GM21619 (cell line): Measurements from ENCODE around the gene TSPAN9.

ENCODE experiments used
- ATAC-seq: cut with Tn5 transposase; IDR thresholded peaks from one replicate; pipeline ENCODE4 v1.9.1; 2021; ENCODE audit not compliant: unreplicated experiment

TSPAN9 gene

DNA sequence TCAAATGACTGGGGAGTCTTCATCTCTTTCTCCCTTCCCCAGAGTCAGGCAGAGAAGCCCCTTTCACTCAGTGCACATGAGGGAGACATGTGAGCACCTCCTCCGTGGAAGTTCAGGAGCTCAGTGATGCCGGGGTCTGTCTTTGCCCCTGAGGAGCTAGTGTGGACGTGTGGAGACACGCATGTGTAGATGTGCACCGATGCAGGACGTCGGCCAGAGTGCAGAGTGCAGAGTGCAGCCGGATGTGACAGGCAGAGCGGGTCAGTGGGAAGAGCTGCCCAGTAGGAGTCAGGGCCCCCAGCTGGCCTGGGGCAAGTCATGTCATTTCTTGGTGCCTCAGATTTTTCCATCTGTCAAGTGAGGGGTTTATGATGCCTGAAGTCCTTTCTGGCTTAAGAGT is 20.7 kb downstream of the TSPAN9 start:
- ATAC-seq, result no peak

- no peak for ATAC-seq
These were observed 21.3 kb downstream of the TSPAN9 start for GRCh38 chr12:3098436-3098835.

- no peak for ATAC-seq
These were observed 22.0 kb downstream of the TSPAN9 start for GRCh38 chr12:3099146-3099545.

DNA sequence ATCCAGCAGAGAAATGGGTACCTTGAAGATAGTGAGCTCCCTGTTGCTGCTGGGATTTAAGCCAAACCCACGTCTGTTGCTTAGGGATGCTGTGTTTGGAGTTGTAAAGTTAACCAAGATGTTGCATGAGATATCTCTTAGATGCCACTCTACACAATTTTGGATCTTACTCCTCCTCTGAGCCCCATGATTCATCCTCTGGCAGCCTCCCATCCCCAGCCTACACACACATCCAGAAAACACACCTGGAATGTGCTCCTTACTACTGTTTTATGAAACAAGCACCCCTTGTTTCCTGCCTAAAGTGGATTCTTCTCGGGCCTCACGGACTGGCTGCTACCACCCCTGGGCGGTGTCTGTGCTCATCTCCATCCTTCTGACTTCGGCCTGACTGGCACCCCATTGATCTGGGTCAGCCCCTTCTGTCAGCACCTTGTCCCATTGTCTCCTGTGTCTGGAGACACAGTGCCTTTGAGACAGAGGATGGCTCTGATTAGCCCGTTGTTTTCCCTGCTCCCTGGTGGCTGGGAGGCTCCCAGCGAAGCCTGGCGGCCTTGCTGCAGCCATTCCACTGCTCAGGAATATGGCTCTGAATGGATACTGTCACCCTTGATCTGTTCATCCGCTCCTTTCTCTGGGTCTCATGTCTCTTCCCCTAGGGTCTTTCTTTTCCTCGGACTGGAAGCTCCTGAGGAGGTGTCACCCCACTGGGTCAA is 24.3 kb downstream of the TSPAN9 start:
- no peak for ATAC-seq

- no peak for ATAC-seq
These were observed 25.7 kb downstream of the TSPAN9 start for GRCh38 chr12:3102771-3103410.

DNA sequence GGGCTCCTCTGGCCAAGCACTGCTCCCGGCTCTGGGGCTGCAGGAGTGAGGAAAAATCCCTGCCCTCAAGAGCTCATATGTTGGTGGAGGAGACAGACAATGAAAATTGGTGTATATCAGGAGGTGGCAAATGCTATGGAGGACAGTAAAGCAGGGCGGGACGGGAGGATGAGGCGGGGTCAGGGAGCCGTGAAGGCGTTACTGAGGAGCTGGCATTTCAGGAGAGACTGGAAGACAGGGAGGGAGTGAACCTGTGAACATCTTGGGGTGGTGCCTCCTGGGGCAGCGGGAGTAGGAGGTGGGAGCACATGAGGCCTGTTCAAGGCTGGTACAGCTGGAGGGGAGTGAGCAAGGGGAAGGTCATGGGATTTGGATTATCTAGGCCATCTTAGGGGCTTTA is 26.6 kb downstream of the TSPAN9 start:
- ATAC-seq, result no peak

GRCh38 chr12:3105690-3106479 is 28.7 kb downstream of the TSPAN9 start:
- no peak for ATAC-seq

DNA sequence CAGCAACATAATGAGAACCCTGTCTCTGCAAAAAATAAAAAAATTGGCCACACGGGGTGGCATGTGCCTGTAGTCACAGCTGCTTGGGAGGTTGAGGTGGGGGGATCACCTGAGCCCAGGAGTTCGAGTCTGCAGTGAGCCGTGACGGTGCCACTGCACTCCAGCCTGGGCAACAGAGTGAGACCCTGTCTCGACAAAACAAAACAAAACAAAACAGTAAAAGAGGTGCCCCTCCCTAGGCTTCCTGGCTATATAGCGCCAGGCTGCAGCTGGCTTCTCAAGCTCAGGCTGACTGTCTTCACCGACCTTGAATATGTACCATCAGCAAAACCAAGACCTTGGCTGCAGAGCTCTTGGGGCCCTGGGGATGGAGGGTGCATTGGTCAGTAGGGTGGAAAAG is 29.4 kb downstream of the TSPAN9 start:
- ATAC-seq, result no peak

DNA sequence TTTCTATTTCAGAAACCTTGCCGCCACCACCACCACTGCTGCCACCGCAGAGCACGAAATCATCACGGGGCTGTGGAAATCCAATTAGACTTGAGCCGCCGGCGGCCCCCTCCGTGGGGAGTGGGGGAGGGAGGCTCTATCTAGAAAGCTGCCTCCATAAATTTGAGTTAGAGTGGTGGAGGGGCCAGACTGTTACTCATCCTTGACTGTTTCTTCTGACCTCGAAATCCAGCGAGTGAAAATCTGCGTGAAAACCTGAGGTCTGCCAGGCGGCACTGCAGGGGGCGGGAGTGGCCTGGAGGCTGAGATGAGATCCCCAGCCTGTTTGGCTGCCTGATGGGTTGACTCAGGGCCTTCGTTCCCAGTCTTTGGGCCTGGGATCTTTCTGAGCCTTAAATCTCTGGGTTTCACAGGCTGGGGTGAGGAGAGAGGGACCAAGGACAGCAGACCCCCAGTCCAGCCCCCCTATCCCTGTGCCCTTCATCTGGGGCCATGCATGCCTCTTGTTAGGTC is 29.9 kb downstream of the TSPAN9 start:
- no peak for ATAC-seq

GRCh38 chr12:3107954-3108353 is 30.8 kb downstream of the TSPAN9 start:
- ATAC-seq, result no peak

GRCh38 chr12:3110578-3110977 is 33.4 kb downstream of the TSPAN9 start:
- no peak for ATAC-seq

GRCh38 chr12:3113671-3114325 is 36.6 kb downstream of the TSPAN9 start:
- no peak for ATAC-seq

DNA sequence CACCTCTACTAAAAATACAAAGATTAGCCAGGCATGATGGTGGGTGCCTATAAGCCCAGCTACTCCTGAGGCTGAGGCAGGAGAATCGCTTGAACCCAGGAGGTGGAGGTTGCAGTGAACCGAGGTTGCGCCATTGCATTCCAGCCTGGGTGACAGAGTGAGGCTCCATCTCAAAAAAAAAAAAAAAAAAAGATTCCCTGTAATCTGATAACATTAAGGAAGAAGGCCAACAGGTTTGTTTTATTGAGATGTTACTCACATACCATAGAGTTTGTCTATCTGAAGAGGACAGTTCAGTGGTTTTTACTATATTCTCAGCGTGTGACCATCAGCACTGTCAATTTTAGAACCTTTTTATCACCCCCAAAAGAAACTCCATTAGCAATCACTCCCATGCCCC is 37.5 kb downstream of the TSPAN9 start:
- no peak for ATAC-seq

GRCh38 chr12:3115078-3115477 is 37.9 kb downstream of the TSPAN9 start:
- no peak for ATAC-seq

GRCh38 chr12:3116106-3116844 is 39.1 kb downstream of the TSPAN9 start:
- no peak for ATAC-seq

DNA sequence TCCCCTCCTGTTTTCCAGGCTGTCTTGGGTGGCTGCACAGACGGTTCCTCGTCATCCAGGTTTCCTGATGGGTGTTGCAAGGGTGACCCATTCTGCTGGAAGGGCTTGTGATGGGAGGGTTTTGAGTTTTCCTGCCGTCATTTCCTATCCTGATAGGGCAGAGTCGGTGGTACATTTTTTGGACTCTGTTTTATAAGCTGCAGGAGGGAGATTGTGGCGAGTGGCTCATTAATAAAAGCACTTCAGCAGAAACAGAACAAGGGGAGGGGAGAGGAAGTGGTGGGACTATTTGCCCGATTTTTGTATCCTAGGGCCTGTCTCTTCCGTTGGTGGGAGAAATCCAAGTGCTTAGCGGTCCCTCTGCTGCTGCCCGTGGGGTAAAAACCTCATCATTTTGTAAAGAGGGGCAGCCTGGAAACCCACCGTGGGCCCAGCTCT is 40.0 kb downstream of the TSPAN9 start:
- ATAC-seq, result no peak

GRCh38 chr12:3117591-3118015 is 40.4 kb downstream of the TSPAN9 start:
- ATAC-seq, result no peak

DNA sequence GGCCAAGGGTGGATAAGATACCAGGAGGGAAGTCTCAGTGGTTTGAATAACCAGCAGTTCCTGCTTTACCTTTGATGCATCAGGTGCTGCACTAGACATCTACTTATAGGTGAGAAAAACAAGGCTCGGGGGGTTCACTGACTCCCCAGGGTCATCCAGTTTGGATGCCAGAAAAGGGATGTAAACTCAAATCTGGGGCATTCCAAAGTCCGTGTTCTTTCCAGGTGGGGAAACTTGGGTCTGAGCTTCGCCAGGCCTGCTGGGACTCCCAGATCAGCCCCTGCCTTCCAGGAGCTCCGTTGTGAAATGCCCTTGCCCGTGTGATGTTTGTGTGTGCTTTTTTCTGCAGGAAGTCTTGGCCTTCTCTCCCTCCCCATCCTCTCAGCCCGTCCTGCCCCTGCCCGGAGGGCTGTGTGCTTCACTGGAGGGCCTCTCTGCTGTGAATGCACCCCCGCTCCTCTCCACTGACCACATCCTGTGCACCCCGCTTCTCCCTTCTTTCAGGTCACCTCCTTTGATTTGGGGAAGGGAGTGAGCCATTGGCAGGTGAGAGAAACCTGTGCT is 42.1 kb downstream of the TSPAN9 start:
- no peak for ATAC-seq

- no peak for ATAC-seq
These were observed 42.8 kb downstream of the TSPAN9 start for GRCh38 chr12:3119756-3120601.
